Common myeloid progenitor, CD34-positive (primary cell): ENCODE results near the gene COMMD4.
"Not testable (repeated sequence)": the region's sequence is repeated elsewhere in the genome, so short reads cannot be mapped to it uniquely, and the experiment has no call there.

Experiments used
- CTCF ChIA-PET: fragments of 350-600 bp; sonication (Branson Sonifier 250); formaldehyde crosslinking; loops from one replicate; lab custom pipeline; 2021; ENCODE audit warnings: antibody characterized with exemption; lab: Charles Lee
- POLR2A ChIA-PET: fragments of 350-600 bp; sonication (Branson Sonifier 250); formaldehyde crosslinking; loops from one replicate; lab custom pipeline; 2021; ENCODE audit warnings: antibody characterized with exemption; lab: Charles Lee
- DNase-seq, 3 donors: peaks; one replicate each; pipeline versions ENCODE4 v3.0.0 to v3.0.0-alpha.2; 2013
- H3K27ac ChIP-seq, 2 experiments: 1 replicate in 1 of 2; 2 replicates in 1 of 2; pipeline ENCODE4 v1.7.0; 2013; ENCODE audit warnings: inconsistent platforms in 2 of 2, low read length in 2 of 2, mild to moderate bottlenecking in 2 of 2, low read depth in 1 of 2, moderate library complexity in 1 of 2; ENCODE audit not compliant: severe bottlenecking in 2 of 2, insufficient read depth in 1 of 2, poor library complexity in 1 of 2
- H3K27me3 ChIP-seq, 5 experiments: replicated peaks in 2 of 5; 1 replicate in 3 of 5; 2 replicates in 2 of 5; pipeline versions ENCODE4 v1.6.1 to v1.7.0; 2013; ENCODE audit warnings: low read length in 4 of 5, mild to moderate bottlenecking in 2 of 5, moderate library complexity in 2 of 5, inconsistent platforms in 1 of 5; ENCODE audit not compliant: insufficient read depth in 5 of 5, control insufficient read depth in 4 of 5
- H3K36me3 ChIP-seq, 4 experiments: 1 replicate in 2 of 4; 2 replicates in 2 of 4; pipeline versions ENCODE4 v1.6.1 to v1.7.0; 2013; ENCODE audit warnings: low read length in 3 of 4, control low read depth in 1 of 4, mild to moderate bottlenecking in 1 of 4; ENCODE audit not compliant: control insufficient read depth in 4 of 4, insufficient read depth in 4 of 4
- H3K4me1 ChIP-seq, 4 experiments: 1 replicate in 3 of 4; 2 replicates in 1 of 4; pipeline versions ENCODE4 v1.6.1 to v1.7.1; 2013; ENCODE audit warnings: low read length in 3 of 4, mild to moderate bottlenecking in 3 of 4, control low read depth in 1 of 4, inconsistent platforms in 1 of 4, moderate library complexity in 1 of 4; ENCODE audit not compliant: control insufficient read depth in 4 of 4, insufficient read depth in 4 of 4; ENCODE audit errors: control extremely low read depth in 1 of 4
- H3K4me3 ChIP-seq, 7 experiments: 1 replicate in 4 of 7; 2 replicates in 3 of 7; pipeline versions ENCODE4 v1.5.1 to v1.7.0; 2013; ENCODE audit warnings: mild to moderate bottlenecking in 7 of 7, low read length in 6 of 7, moderate library complexity in 6 of 7, inconsistent platforms in 2 of 7, low read depth in 2 of 7, control low read depth in 1 of 7; ENCODE audit not compliant: insufficient read depth in 4 of 7, control insufficient read depth in 1 of 7; ENCODE audit errors: extremely low read depth in 1 of 7
- H3K9me3 ChIP-seq, 5 experiments: 1 replicate in 4 of 5; 2 replicates in 1 of 5; pipeline versions ENCODE4 v1.6.1 to v1.7.1; 2013; ENCODE audit warnings: low read length in 4 of 5, mild to moderate bottlenecking in 2 of 5, inconsistent platforms in 1 of 5, low read depth in 1 of 5, moderate library complexity in 1 of 5; ENCODE audit not compliant: control insufficient read depth in 4 of 5, insufficient read depth in 2 of 5; ENCODE audit errors: control extremely low read depth in 1 of 5
- WGBS: methylation state at CpG from one replicate; pipeline ENCODE4 v1.1.5; 2013; ENCODE audit not compliant: insufficient coverage; 5-methylcytosine and 5-hydroxymethylcytosine counted together

COMMD4 gene

DNA sequence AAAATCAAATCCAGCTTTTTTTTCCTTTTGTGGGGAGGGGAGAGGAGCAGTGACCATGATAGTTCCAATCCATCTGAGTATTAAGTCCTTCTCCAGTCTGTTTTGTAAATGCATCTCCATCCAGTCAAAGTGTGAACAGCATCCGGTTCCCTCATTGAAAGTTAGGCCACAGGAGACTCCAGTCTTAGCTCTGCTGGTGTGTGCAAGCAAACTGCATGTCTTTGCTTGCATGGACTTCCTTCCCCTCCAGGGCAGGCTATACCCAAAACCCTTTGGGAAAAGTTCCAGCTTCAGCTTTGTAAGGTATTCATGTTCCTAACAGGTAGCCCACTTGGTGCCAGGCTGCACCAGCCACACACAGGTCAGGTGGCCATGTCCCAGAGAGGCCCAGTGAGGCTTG lies 35.6 kb downstream of the COMMD4 start:
- no peak for DNase-seq
- 100% methylated on average over 1 of the region's 1 CpG for WGBS
- POLR2A ChIA-PET = no interaction called here
- Histone ChIP-seq H3K9me3 (no peaks in the 10 kb centered on the region), H3K27ac (no peak overlapping the region), H3K36me3 (peaks cover 30 to 65% (median 50%) of the 10 kb centered on the region in 4 experiments), H3K4me1 (peaks cover 5 to 23% (median 15%) of the 10 kb centered on the region in 4 experiments), H3K27me3 (no peaks in the 10 kb centered on the region), H3K4me3 (no peak overlapping the region)
- CTCF ChIA-PET = interaction anchor here (0.9 kb wide), 1 partner anchor 16 kb away, joined by 3 read pairs; no protein-coding TSS in a partner anchor

DNA sequence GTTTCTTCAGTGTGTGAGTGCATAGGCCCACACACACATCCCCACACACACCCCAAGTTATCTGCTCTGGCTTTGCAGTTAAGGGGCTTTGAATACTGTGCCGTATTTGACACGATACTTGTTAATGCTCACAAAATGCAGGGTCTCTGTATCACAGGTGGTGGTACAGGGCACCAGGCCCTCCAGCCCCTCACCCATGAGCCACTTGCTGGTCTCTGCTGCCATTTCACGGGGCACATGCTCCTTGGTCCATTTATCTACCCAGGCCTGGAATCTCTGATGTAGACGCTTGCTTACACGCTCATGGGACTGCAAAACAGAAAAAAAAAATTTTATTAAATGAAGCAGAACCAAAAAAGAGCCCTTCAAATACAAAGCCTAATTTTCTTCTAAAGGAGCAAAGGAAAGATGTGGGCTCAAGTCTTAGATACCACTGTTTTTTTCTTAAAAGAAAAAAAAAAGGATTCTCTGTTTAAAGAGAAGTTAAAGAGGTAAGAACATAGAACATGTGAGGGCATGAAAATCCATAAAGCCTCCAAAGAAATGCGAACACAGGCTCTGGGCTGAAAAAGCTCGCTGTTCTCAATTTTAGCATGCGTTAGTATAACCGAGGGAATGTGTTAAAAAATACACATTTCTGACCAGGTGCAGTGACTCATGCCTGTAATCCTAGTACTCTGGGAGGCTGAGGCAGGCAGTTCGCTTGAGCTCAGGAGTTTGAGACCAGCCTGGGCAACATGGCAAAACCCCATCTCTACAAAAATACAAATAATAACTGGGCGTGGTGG lies 36.2 kb downstream of the COMMD4 start:
- whole genome bisulfite sequencing = 98% methylated on average over 7 of the region's 11 CpGs
- Histone ChIP-seq H3K9me3 (no peaks in the 10 kb centered on the region), H3K4me3 (no peak overlapping the region), H3K27me3 (no peaks in the 10 kb centered on the region), H3K4me1 (peaks cover 5 to 23% (median 15%) of the 10 kb centered on the region in 4 experiments), H3K36me3 (peaks cover 27 to 63% (median 49%) of the 10 kb centered on the region in 4 experiments), H3K27ac (no peak overlapping the region)
- no peak for DNase-seq
- ChIA-PET POLR2A (no interaction called here), CTCF (no interaction called here)

DNA sequence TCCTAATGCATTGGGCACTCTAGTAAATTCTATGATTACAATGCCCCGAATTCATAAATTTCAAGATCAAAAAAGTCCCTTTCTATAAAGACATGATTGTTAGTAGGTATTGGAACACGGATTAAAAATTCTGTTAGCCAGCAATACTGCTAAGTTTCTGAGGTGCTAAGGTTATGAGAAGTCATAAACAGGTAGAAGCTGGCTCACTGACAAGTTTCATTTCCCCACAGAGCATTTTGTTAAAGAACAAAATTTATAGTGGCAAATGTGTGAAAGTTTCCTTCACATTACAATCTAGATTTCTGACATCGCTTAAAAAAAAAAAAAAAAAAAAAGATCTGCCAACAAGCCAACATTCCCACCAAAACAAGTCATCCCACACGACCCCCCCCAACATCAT lies 44.9 kb downstream of the COMMD4 start:
- H3K9me3 ChIP-seq = no peaks in the 10 kb centered on the region
- POLR2A ChIA-PET = interaction anchor here (1.2 kb wide), 1 partner anchor 10 kb away, joined by 6 read pairs; no protein-coding TSS in a partner anchor
- H3K36me3 ChIP-seq = peaks cover 17 to 78% (median 49%) of the 10 kb centered on the region in 4 experiments
- CTCF ChIA-PET = interaction anchor here (0.9 to 3.4 kb wide), 3 partner anchors 12 to 19 kb away, joined by 3 to 16 read pairs (median 3); partner anchors contain the start of gene MAN2C1
- H3K4me1 ChIP-seq = no peaks in the 10 kb centered on the region
- H3K4me3 ChIP-seq = no peak overlapping the region
- WGBS = 100% methylated on average over 1 of the region's 4 CpGs
- H3K27ac ChIP-seq = no peak overlapping the region
- no peaks in the 10 kb centered on the region for H3K27me3 ChIP-seq
- DNase-seq = no peak

DNA sequence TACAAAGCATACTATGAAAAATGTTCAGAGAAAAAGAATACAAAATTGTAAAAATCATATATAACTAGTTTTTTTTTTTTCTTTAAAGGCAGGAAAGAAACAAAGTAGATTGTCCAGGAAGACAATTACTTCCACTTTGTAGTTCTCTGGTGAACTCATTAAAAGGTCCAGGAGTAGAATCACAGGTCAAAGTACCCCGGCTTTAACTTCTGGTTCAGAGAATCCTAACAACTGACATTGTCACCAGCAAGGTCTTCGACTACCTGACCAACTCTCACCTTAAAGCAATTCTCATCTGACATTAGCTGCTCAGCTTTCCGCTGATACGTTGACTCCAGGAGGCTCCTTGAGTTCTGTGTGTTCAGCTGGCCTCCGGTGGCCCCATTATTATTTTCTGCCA lies 48.1 kb downstream of the COMMD4 start:
- H3K27me3 ChIP-seq, DNase-seq, H3K27ac ChIP-seq, H3K4me3 ChIP-seq, POLR2A ChIA-PET, H3K9me3 ChIP-seq, H3K4me1 ChIP-seq: not testable (repeated sequence)
- peaks cover 19 to 84% (median 56%) of the 10 kb centered on the region in 4 experiments for H3K36me3 ChIP-seq
- CTCF ChIA-PET = interaction anchor here (2.3 kb wide), 1 partner anchor 16 kb away, joined by 8 read pairs; the partner anchor contains the start of gene MAN2C1
- 94% methylated on average over 4 of the region's 5 CpGs for WGBS
